Stimulated activated CD8-positive, alpha-beta memory T cell treated with anti-CD3 and anti-CD28 coated beads, Interleukin-12 subunit alpha, Interleukin-12 subunit beta, amount 100 ng/mL, for 24 hours (primary cell): Measurements from ENCODE around the gene CDKAL1.

ENCODE experiments used
- DNase-seq: peaks from one replicate; pipeline ENCODE4 v3.0.0-alpha.2; 2020; ENCODE audit errors: extremely low read depth

The CDKAL1 gene

GRCh38 chr6:20837189-20837588 lies 302.9 kb downstream of the CDKAL1 start:
- no peak for DNase-seq

- no peak for DNase-seq
Observed at GRCh38 chr6:20838113-20838512, 303.9 kb downstream of the CDKAL1 start.

- no peak for DNase-seq
Observed at GRCh38 chr6:20839630-20840029, 305.4 kb downstream of the CDKAL1 start.

DNA sequence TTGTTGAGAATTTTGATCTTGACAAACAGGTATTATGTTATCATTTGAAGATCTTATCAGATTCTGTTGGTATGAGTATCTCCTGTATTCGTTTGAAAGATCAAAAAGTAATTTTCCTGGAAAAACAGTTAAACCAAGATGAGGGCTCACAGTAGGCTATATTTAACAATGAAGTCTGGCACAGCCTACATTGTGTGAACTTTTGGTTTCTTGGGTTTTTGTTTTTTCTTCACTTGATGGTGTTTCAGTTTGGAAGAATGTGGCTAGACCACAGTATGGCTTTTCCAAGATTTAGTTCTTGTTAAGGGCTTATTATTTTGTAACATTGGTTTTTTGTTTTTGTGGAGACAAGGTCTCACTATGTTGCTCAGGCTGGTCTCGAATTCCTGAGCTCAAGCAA lies 306.4 kb downstream of the CDKAL1 start:
- no peak for DNase-seq

DNA sequence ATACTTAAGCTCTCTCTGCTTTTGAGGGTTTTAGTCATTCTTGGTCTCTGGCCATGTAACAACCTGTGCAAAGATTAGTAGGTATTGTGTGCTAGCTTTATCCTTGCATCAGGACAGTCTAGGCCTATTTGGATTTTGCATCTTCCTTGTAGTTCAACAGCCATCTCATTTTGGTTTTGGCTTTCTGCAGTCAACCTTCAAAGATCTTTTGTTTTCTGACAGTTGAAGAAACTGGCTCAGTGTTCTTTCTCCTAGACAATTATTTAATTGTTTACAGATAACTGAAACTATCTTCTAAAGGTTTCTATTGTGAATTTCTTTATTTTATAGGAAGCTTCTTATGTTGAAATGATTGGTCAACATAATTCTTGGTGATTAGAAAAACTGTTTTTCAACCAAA lies 307.5 kb downstream of the CDKAL1 start:
- no peak for DNase-seq

DNA sequence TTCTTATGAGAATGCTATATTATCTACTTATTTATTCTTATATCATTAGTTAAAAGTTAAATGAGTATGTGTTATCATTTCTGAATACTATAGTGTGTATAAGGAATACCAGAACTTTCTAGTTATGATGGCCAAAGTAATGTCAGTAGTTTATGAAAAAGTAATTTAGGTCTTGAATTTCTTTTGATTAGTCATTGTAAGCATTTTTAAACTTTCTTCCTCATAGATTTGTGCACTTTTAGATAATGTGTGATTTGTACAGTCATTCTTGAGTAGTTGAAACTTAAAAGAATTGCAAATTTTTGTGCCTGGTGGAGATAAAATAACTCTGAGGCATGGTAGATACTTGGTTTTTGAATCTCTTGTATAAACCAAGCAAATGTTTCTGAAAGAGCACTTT lies 311.3 kb downstream of the CDKAL1 start:
- no peak for DNase-seq

- DNase-seq: no peak
Observed at GRCh38 chr6:20846602-20847028, 312.4 kb downstream of the CDKAL1 start.

GRCh38 chr6:20847904-20848303 lies 313.6 kb downstream of the CDKAL1 start:
- no peak for DNase-seq

- DNase-seq: no peak
Observed at GRCh38 chr6:20850686-20851416, 316.6 kb downstream of the CDKAL1 start.

GRCh38 chr6:20851795-20852194 lies 317.5 kb downstream of the CDKAL1 start:
- DNase-seq: no peak

DNA sequence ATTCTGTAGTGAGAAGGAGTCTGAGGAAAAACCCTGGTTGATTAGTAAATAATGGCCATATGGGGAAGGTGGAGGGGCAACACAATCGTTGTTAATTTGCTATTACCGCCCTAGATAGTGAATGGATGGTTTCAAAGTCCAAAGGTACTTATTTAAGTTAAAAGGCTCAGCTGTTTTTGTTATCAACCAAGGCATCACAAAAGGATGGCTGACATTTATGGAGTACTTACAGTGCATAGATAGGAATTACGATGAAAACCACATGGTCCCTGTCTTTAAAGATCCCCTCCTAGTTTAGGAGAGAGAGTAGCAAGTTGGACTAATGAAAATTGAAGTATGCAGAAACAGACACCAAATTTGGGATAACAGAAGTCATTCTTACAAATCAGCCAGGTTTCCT lies 319.6 kb downstream of the CDKAL1 start:
- DNase-seq: no peak

DNA sequence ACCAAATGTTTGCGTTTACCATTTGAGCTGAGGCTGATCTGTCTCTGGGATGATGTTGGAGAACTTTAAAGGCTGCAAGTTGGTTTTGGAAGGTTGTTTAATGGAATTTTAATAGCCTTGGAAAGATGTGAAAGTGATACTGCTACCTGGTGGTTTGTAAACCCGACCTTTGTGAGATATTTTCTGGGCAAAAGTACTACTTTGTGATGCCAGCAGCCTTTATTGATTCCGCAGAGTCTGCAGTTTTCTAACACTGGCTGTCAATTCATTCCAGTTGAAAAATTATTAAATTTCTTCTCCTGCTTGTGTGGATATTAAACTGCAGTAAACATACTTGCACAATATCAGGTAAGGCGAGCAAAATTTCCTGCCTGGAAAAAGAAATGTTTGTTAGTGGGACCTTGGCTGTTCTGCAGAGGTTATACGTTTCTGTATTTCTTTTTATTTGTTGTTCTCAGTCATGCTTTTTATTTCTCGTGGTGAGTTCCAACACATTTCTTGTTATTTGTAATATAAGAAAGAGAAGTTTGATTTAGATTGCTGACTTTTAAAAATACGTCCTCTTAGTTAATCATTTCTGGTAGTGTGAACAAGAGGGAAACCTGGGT lies 322.5 kb downstream of the CDKAL1 start:
- DNase-seq: no peak

DNA sequence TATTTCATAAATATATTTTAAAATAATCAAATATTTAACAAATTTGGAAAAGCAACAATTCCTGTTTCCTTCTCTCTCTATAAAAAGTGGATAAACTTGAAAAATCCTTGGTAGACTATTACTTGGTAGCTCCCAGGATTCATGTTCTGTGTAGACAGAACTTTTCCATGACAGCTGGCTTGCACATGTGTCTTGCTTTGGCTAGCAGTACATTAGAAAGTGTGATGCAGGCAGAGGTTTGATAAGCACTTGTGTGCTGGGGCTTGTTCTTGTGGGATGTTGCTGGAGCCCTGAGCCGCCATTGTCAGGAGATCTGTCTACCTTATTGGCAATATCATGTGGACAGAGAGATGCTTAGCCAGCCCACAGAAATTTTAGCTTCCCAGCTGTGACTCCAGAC lies 327.2 kb downstream of the CDKAL1 start:
- no peak for DNase-seq

DNA sequence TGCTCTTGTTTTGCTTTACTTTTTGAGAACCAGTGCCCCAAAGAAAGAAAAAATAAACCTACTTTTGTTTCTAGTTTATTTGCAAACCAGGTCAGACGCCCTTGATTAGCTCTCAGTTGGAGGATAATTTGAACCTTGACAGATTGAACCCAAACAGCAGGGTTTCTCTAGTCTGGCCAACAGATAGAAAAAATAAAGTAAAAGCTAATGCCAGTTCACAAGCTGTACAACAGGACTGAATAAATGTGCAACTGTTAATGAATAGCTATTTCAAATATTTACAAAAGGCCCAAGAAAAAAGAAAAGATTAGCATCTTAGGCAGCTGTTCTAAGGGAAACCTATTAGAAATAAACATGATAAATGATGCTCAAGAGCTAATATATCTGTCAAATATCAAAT lies 331.8 kb downstream of the CDKAL1 start:
- DNase-seq: no peak

DNA sequence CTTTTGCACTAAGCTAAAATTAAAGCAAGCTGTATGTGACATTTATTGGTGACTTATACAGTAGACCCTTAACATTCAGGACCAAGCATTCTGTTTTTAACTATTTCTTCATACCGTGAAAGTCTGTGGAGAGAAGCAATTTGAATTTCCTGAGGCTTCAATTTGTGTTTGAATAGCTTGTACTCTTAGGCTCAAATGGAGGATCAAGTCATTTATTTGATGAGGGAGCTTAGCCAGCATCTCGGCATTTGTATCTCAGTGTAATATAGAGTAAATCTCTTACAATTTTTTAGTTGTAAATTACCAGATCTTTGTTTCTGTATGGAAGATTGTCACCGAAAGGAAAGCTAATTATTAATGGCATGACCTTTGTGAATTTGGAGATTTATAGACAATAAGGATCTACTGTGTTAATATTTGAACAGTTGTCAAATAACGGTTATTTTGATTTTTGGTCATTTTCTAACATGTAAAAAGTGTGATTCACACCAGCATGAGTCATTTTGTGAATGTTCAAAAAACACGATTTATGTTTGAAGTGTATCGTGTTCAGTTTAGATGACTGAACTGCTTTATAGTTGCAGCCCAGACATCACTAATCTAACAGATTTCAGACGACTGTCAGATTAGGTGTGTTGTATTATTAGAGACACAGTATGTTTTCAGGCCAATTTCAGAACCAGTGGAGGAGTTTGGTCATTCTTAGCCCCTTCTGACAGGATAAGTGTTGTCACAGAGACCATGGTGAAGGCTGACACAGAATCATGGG lies 332.9 kb downstream of the CDKAL1 start:
- no peak for DNase-seq

DNA sequence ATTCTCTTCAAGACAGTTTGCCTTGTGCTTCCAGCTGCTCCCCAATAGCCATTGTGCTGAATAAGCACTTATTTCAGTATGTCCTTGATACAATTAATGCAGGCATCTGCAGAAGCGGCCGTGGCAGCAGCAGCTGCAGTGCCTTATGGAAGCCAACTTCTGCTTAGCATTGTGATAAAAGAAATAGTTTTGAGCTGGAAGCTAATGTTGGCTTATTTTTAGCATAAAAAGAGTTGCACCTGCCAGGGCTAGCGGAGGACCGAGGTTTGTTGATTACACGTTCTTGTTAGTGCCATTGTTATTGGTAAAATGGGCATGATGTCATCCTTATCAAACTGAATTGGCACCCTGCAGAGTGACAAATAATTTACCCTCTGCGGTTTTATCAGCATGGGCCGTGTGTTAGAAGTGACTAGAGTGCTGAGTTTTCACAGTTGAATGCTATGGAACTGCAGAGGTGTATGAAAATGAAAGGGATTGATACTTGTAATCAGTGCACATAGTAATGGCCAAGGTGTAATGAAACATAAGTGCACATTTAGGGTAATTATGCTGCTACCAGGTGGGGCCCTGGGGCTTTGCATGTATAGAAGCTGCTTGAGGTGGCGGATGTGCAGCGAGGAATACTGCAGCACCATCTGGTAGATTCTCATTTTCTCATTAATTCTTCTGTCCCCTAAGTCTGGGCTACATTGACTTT lies 334.3 kb downstream of the CDKAL1 start:
- no peak for DNase-seq

DNA sequence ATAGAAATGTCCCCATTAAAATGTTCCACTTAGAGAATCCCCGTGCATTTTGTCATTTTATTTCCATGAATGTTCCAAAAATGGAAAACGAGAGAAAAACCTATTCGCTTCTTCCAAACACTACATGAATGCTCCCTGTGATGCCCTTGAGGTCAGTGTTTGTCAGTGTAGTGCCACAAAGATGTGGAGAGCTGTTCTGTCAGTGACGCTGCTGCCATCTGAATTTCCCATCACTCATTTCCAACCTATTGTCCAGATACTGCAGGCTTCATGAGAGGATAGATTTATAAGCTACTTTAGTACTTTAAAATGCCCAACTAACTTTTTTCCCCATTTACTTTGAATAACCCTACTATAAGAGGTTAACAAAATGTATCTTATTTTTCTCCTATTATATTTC lies 335.8 kb downstream of the CDKAL1 start:
- DNase-seq: no peak

GRCh38 chr6:20870493-20870892 lies 336.2 kb downstream of the CDKAL1 start:
- no peak for DNase-seq

DNA sequence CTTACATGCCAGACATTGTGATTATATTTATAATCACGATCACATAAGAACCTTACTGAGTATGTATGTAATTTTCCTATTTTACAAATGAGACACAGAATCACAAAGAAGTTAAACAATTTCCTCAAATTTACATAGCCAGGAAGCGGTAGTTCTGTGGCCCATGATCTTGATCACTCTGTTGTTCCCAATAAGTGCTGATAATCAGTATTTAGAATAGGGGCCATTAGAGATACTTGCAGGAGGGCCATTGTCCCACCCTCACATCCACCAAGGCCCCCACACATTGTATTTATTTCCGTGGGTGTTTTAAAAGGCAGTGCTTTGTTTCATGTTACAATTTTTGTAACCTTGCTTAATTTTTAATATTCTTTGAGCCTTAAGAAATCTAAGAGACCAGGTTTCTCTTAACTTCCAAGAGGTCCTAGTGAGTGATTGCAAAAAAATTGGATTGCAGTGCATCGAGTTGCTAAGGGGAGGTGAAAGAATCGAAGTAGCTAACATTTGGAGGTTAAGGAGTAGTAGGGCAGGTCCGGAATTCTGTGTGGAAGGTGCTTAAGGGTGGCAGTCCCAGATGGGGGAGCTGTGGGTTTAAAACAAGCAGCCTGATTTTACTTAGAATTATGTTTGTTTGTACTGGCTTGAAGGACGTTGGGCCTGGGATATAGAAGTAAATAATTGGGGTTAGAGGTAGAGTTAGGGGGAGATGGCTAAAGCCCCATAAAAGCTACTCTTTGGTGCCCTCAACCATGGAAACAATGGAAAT lies 339.4 kb downstream of the CDKAL1 start:
- no peak for DNase-seq

DNA sequence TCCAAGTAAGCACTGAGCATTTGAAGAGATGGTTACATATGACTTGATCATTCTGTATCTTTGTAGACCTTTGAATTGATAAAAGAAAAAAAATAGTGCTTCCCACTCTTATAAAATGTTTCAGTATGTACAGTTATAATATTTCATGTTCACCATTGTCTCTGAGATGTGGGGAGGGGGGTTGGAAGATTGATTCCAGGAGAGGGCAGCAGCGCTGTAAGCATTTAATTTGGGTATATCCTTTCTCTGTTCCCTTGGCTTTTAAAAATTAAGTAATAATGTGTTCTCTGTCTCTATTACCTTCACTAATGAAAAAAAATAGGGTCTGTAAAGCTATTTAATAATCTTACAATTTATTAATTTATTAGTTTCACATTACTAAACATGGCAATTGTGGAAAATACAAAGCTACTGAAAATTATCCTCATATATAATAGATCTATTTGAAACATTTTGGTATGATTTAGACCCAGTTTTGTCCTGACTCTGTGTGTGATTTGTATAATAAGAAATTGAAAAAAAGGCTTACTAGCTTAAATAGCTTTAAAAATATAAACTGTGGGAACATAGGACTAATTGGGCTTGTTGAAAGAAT lies 341.2 kb downstream of the CDKAL1 start:
- no peak for DNase-seq

DNA sequence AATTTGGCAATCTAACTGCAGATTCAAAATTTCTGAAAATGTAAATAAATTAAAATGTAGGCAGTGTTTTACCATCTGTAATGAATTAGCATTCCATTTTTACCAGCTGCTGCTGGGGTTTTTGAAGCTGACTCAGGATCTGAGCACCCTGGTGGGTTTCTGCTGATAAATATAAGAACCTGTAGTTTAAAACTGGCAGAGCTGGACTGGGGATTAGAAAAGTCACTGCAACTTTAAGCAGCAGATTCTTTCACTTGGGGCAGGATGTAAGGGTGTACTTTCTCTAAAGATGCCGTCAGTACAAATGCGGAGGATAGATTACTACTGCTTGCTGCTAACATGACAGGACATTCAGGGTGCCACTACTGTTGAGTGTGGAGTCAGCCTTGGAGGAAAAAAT lies 341.8 kb downstream of the CDKAL1 start:
- no peak for DNase-seq
